GM12878 (cell line): Measurements from ENCODE around the gene CTBP1. TPM values are rescaled to one million over a fixed set of nuclear protein-coding genes. Genes with fewer than 3 reads are reported as not detected.

ENCODE experiments used
- BACH1 ChIP-seq: fragments of 450-650 bp; IDR thresholded peaks from 2 replicates; pipeline ENCODE4 v1.6.1; 2017; ENCODE audit warnings: mild to moderate bottlenecking, borderline replicate concordance
- BHLHE40 ChIP-seq, 2 experiments: fragments of 450-650 bp in 1 of 2; IDR thresholded peaks; 2 replicates each; pipeline ENCODE4 v1.6.1; 2011 to 2017; ENCODE audit warnings: low read depth in 2 of 2, borderline replicate concordance in 1 of 2, improper control_type of control experiment in 1 of 2, low read length in 1 of 2, mild to moderate bottlenecking in 1 of 2
- BRCA1 ChIP-seq: IDR thresholded peaks from 2 replicates; pipeline ENCODE4 v1.6.1; 2011; ENCODE audit warnings: low read depth, low read length, improper control_type of control experiment
- CBX5 ChIP-seq: sonication (generic); IDR thresholded peaks from 2 replicates; pipeline ENCODE4 v1.6.1; 2016; ENCODE audit warnings: low read depth, moderate library complexity, mild to moderate bottlenecking, inconsistent platforms
- EP300 ChIP-seq, 2 experiments: fragments of 150-350 bp in 1 of 2; IDR thresholded peaks; 2 replicates each; pipeline ENCODE4 v1.6.1; 2011 to 2012; ENCODE audit warnings: low read depth in 2 of 2, low read length in 2 of 2, borderline replicate concordance in 1 of 2, improper control_type of control experiment in 1 of 2, inconsistent platforms in 1 of 2; ENCODE audit not compliant: control insufficient read depth in 1 of 2
- KDM1A ChIP-seq: fragments of 200-600 bp; sonication (generic); IDR thresholded peaks from 2 replicates; pipeline ENCODE4 v1.6.1; 2016; ENCODE audit warnings: borderline replicate concordance
- MEF2B ChIP-seq: fragments of 450-650 bp; IDR thresholded peaks from 2 replicates; pipeline ENCODE4 v1.6.1; 2018; ENCODE audit warnings: mild to moderate bottlenecking, moderate library complexity; ENCODE audit not compliant: partially characterized antibody, poor library complexity, severe bottlenecking
- RCOR1 ChIP-seq: conservative IDR thresholded peaks from 2 replicates; pipeline ENCODE4 v1.6.1; 2012; ENCODE audit warnings: low read depth, low read length, improper control_type of control experiment
- SMAD5 ChIP-seq: IDR thresholded peaks from 2 replicates; pipeline ENCODE4 v1.6.1; 2016; ENCODE audit warnings: antibody characterized with exemption, low read depth
- SMARCA5 ChIP-seq: fragments of 450-650 bp; IDR thresholded peaks from 2 replicates; pipeline ENCODE4 v1.6.1; 2017; ENCODE audit warnings: mild to moderate bottlenecking
- TARDBP ChIP-seq: IDR thresholded peaks from 2 replicates; pipeline ENCODE4 v1.6.1; 2016; ENCODE audit warnings: borderline replicate concordance
- YBX1 ChIP-seq: fragments of 450-650 bp; IDR thresholded peaks from 2 replicates; pipeline ENCODE4 v1.6.1; 2016; ENCODE audit warnings: antibody characterized with exemption
- polyA plus RNA-seq, 11 experiments: library from polyadenylated mRNA; depleted of rRNA in 4 of 11; unstranded in 6 of 11; stranded (reverse) in 5 of 11; fragments of >200 nt; fragmentation: Nextera tagmentation in 4 of 11; fragmentation: Illumina TruSeq in 1 of 11; extraction: Ambion mirVana in 4 of 11; extraction: Trizol in 1 of 11; gene quantifications; 1 replicate in 1 of 11; 2 replicates in 10 of 11; pipeline versions ENCODE4 v1.2.1 to v1.2.3, GENCODE V29; 2011 to 2016; ENCODE audit warnings: inconsistent platforms in 2 of 11, missing spikeins in 2 of 11, low read depth in 1 of 11
- total RNA-seq, 4 experiments: library from RNA; depleted of rRNA in 3 of 4; stranded (reverse); fragments of >200 nt in 3 of 4; fragmentation: Illumina TruSeq in 1 of 4; extraction: Trizol in 1 of 4; gene quantifications; 2 replicates each; pipeline versions ENCODE4 v1.2.1 to v1.2.3, GENCODE V29; 2013 to 2021
- TF ChIP-seq, protein P1 (sequence below): fragments of 450-650 bp; IDR thresholded peaks from 2 replicates; pipeline ENCODE4 v1.6.1; 2016; ENCODE audit warnings: mild to moderate bottlenecking, moderate library complexity, borderline replicate concordance
- TF ChIP-seq, protein P2 (sequence below): fragments of 450-650 bp; IDR thresholded peaks from 2 replicates; pipeline ENCODE4 v1.6.1; 2017; ENCODE audit warnings: mild to moderate bottlenecking, moderate library complexity

CTBP1 gene
- total and polyA plus RNA-seq, 10 of the 15 experiments (the other 5 are each of a cell fraction or from before 2014, with no cell fraction given), result 7.4 to 182 (median 63.1) TPM

DNA sequence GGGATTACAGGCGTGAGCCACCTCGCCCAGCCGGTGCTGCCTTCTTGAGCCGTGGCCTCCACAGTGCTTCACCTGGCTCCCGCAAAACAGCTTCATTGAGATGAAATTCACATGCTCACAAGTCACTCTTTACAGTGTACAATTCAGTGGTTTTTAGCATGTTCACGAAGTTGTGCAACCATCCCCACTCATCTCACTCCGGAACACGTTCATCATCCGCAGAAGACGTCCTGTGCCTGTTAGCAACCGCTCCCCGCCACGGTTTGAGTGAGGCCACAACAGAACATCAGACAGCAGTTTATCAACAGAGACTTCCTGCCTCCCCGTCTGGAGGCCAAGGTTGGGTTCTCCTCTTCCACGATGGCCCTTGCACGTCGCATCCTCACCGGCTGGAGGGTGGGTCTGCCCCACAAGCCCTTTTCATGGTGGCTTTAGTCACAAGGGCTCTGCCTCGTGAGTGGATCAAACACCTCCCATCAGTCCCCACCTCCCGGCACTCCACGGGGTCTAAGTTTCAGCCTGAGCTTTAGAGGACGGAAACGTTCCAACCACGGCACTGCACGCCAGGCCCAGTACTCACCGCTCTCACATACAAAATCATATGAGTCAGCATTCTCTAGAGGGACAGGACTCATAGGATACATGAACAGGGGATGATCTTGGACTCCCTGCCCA is 46.9 kb downstream of the CTBP1 start (continued):
- TF ChIP-seq, protein P1, sequence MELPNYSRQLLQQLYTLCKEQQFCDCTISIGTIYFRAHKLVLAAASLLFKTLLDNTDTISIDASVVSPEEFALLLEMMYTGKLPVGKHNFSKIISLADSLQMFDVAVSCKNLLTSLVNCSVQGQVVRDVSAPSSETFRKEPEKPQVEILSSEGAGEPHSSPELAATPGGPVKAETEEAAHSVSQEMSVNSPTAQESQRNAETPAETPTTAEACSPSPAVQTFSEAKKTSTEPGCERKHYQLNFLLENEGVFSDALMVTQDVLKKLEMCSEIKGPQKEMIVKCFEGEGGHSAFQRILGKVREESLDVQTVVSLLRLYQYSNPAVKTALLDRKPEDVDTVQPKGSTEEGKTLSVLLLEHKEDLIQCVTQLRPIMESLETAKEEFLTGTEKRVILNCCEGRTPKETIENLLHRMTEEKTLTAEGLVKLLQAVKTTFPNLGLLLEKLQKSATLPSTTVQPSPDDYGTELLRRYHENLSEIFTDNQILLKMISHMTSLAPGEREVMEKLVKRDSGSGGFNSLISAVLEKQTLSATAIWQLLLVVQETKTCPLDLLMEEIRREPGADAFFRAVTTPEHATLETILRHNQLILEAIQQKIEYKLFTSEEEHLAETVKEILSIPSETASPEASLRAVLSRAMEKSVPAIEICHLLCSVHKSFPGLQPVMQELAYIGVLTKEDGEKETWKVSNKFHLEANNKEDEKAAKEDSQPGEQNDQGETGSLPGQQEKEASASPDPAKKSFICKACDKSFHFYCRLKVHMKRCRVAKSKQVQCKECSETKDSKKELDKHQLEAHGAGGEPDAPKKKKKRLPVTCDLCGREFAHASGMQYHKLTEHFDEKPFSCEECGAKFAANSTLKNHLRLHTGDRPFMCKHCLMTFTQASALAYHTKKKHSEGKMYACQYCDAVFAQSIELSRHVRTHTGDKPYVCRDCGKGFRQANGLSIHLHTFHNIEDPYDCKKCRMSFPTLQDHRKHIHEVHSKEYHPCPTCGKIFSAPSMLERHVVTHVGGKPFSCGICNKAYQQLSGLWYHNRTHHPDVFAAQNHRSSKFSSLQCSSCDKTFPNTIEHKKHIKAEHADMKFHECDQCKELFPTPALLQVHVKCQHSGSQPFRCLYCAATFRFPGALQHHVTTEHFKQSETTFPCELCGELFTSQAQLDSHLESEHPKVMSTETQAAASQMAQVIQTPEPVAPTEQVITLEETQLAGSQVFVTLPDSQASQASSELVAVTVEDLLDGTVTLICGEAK, result 0 out of 2 replicates have a peak, but pooled peaks have one; percentile 5
- TF ChIP-seq EP300 (IDR thresholded peaks at IDR 0.05; ENCODE audit: borderline replicate concordance in 1 of 2, control insufficient read depth in 1 of 2, low read depth in 2 of 2, low read length in 2 of 2) (0 out of 4 replicates have a peak, but pooled peaks of 1 of the 2 experiments have one; percentile 2), RCOR1 (no peak), CBX5 (no peak), BRCA1 (no peak), KDM1A (no peak), YBX1 (no peak), SMAD5 (no peak), SMARCA5 (0 out of 2 replicates have a peak, but pooled peaks have one; percentile 28), BACH1 (no peak; the same call in 1 of the 2 replicates), MEF2B (peak; percentile 10), BHLHE40 (IDR thresholded peaks at IDR 0.05; ENCODE audit: borderline replicate concordance in 1 of 2, low read depth in 2 of 2, low read length in 1 of 2) (peak; percentile 6 to 7; a peak in 1 of 4 replicates), TARDBP (no peak)
- TF ChIP-seq, protein P2, sequence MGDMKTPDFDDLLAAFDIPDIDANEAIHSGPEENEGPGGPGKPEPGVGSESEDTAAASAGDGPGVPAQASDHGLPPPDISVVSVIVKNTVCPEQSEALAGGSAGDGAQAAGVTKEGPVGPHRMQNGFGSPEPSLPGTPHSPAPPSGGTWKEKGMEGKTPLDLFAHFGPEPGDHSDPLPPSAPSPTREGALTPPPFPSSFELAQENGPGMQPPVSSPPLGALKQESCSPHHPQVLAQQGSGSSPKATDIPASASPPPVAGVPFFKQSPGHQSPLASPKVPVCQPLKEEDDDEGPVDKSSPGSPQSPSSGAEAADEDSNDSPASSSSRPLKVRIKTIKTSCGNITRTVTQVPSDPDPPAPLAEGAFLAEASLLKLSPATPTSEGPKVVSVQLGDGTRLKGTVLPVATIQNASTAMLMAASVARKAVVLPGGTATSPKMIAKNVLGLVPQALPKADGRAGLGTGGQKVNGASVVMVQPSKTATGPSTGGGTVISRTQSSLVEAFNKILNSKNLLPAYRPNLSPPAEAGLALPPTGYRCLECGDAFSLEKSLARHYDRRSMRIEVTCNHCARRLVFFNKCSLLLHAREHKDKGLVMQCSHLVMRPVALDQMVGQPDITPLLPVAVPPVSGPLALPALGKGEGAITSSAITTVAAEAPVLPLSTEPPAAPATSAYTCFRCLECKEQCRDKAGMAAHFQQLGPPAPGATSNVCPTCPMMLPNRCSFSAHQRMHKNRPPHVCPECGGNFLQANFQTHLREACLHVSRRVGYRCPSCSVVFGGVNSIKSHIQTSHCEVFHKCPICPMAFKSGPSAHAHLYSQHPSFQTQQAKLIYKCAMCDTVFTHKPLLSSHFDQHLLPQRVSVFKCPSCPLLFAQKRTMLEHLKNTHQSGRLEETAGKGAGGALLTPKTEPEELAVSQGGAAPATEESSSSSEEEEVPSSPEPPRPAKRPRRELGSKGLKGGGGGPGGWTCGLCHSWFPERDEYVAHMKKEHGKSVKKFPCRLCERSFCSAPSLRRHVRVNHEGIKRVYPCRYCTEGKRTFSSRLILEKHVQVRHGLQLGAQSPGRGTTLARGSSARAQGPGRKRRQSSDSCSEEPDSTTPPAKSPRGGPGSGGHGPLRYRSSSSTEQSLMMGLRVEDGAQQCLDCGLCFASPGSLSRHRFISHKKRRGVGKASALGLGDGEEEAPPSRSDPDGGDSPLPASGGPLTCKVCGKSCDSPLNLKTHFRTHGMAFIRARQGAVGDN, result peak; percentile 78
